GM19025 (cell line): ENCODE data around the gene ATP6V1B1.

Experiments
- ATAC-seq: cut with Tn5 transposase; IDR thresholded peaks from one replicate; pipeline ENCODE4 v1.9.1; 2021; ENCODE audit warnings: mild to moderate bottlenecking, low read depth, moderate library complexity; ENCODE audit not compliant: unreplicated experiment

Gene ATP6V1B1

GRCh38 chr2:70942396-70943204 lies 6.9 kb downstream of the ATP6V1B1 start:
- ATAC-seq: no peak

GRCh38 chr2:70943205-70943871 lies 7.6 kb downstream of the ATP6V1B1 start:
- ATAC-seq: no peak

- no peak for ATAC-seq
Observed at GRCh38 chr2:70944111-70944690, 8.5 kb downstream of the ATP6V1B1 start.

GRCh38 chr2:70946832-70947442 lies 11.2 kb downstream of the ATP6V1B1 start:
- no peak for ATAC-seq

- ATAC-seq: no peak
Observed at GRCh38 chr2:70947556-70948184, 12.0 kb downstream of the ATP6V1B1 start.

- peak; percentile 93 for ATAC-seq
Observed at GRCh38 chr2:70948337-70949003, 12.8 kb downstream of the ATP6V1B1 start.

- no peak for ATAC-seq
Observed at GRCh38 chr2:70949086-70949485, 13.4 kb downstream of the ATP6V1B1 start.

GRCh38 chr2:70954886-70955285 lies 19.2 kb downstream of the ATP6V1B1 start:
- ATAC-seq: no peak

GRCh38 chr2:70956141-70956540 lies 20.4 kb downstream of the ATP6V1B1 start:
- ATAC-seq: no peak

GRCh38 chr2:70957798-70958197 lies 22.1 kb downstream of the ATP6V1B1 start:
- no peak for ATAC-seq

GRCh38 chr2:70958759-70959158 lies 23.1 kb downstream of the ATP6V1B1 start:
- no peak for ATAC-seq

- no peak for ATAC-seq
Observed at GRCh38 chr2:70959271-70959761, 23.6 kb downstream of the ATP6V1B1 start.

GRCh38 chr2:70959851-70960832 lies 24.4 kb downstream of the ATP6V1B1 start:
- ATAC-seq: no peak

GRCh38 chr2:70960833-70961647 lies 25.3 kb downstream of the ATP6V1B1 start:
- no peak for ATAC-seq

GRCh38 chr2:70961648-70961994 lies 25.9 kb downstream of the ATP6V1B1 start:
- no peak for ATAC-seq

GRCh38 chr2:70962211-70962884 lies 26.6 kb downstream of the ATP6V1B1 start:
- ATAC-seq: no peak
